Panc1 (cell line): ENCODE results near the gene CDH23. TPM values are rescaled to one million over a fixed set of nuclear protein-coding genes. Genes with fewer than 3 reads are reported as not detected.

Experiments used
- ATAC-seq: fragments of 200-7000 bp; cut with Tn5 transposase; 2 replicates; pipeline ENCODE4 v1.9.1; 2020; ENCODE audit warnings: mild to moderate bottlenecking, moderate library complexity
- BruUV-seq: library from RNA; stranded (reverse); fragments of 400-500 nt; replicated peaks from 2 replicates; lab custom pipeline; 2021; lab: Mats Ljungman, UMichigan
- CTCF ChIA-PET: fragments of 300-600 bp; sonication (Branson Sonifier 250); formaldehyde crosslinking; loops from one replicate; lab custom pipeline; 2022; ENCODE audit warnings: antibody characterized with exemption; lab: Charles Lee
- POLR2A ChIA-PET: fragments of 300-600 bp; sonication (Branson Sonifier 250); formaldehyde crosslinking; loops from one replicate; lab custom pipeline; 2022; ENCODE audit warnings: antibody characterized with exemption; lab: Charles Lee
- DNase-seq: peaks from one replicate; pipeline ENCODE4 v3.0.0-alpha.2; 2010; ENCODE audit warnings: low read depth, low spot score
- H3K27ac ChIP-seq: 2 replicates; pipeline ENCODE4 v1.5.1; 2011; ENCODE audit warnings: mild to moderate bottlenecking, low read length, inconsistent platforms
- H3K27me3 ChIP-seq: fragments of 200-500 bp; sonication (Bioruptor generic); 2 replicates; pipeline ENCODE4 v1.6.0; 2014; ENCODE audit warnings: low read length, inconsistent platforms; ENCODE audit not compliant: control insufficient read depth, insufficient read depth
- H3K36me3 ChIP-seq: fragments of 200-500 bp; sonication (Bioruptor generic); 2 replicates; pipeline ENCODE4 v1.5.1; 2014; ENCODE audit warnings: inconsistent platforms, mild to moderate bottlenecking, low read length, moderate library complexity; ENCODE audit not compliant: control insufficient read depth, insufficient read depth
- H3K4me1 ChIP-seq: 2 replicates; pipeline ENCODE4 v1.5.1; 2011; ENCODE audit warnings: inconsistent platforms, mild to moderate bottlenecking, low read length, moderate library complexity; ENCODE audit not compliant: control insufficient read depth, insufficient read depth
- H3K4me3 ChIP-seq, 2 experiments: 2 replicates each; pipeline ENCODE4 v1.5.1; 2011 to 2012; ENCODE audit warnings: low read depth in 2 of 2, low read length in 2 of 2, mild to moderate bottlenecking in 2 of 2, inconsistent platforms in 1 of 2, moderate library complexity in 1 of 2
- H3K9me3 ChIP-seq: fragments of 200-500 bp; sonication (Bioruptor generic); 2 replicates; pipeline ENCODE4 v1.5.1; 2014; ENCODE audit warnings: low read depth, mild to moderate bottlenecking, inconsistent platforms, low read length, moderate library complexity; ENCODE audit not compliant: control insufficient read depth, insufficient read depth
- POLR2AphosphoS5 ChIP-seq: IDR thresholded peaks from 2 replicates; pipeline ENCODE4 v1.6.1; 2012; ENCODE audit warnings: mild to moderate bottlenecking, low read depth, low read length, moderate library complexity
- SIN3A ChIP-seq: IDR thresholded peaks from 2 replicates; pipeline ENCODE4 v1.6.1; 2012; ENCODE audit warnings: low read depth, mild to moderate bottlenecking, low read length, moderate library complexity, borderline replicate concordance; ENCODE audit not compliant: insufficient read depth
- TCF7L2 ChIP-seq: IDR thresholded peaks from 2 replicates; pipeline ENCODE4 v1.6.1; 2011; ENCODE audit warnings: mild to moderate bottlenecking, low read depth, low read length, inconsistent platforms
- in situ Hi-C: cut with HindIII; loops from 2 replicates; pipeline ENCODE4 v1.10.0; 2016; ENCODE audit warnings: low sequenced_read_pairs, low pct_unique_long_range_greater_than_20kb
- intact Hi-C: fragments of 100-400 bp; cut with micrococcal nuclease; formaldehyde crosslinking; loops from one replicate; pipeline ENCODE4 v1.10.0; 2022; ENCODE audit not compliant: unreplicated experiment
- total RNA-seq: library from RNA; stranded (reverse); gene quantifications from one replicate; pipeline ENCODE4 v1.2.1, GENCODE V29; 2021; ENCODE audit not compliant: unreplicated experiment
- TF ChIP-seq, protein P1 (sequence below), 2 experiments: IDR thresholded peaks; 2 replicates each; pipeline ENCODE4 v1.6.1; 2011 to 2012; ENCODE audit warnings: low read depth in 2 of 2, control low read depth in 1 of 2, low read length in 1 of 2, mild to moderate bottlenecking in 1 of 2, moderate library complexity in 1 of 2; ENCODE audit not compliant: insufficient read depth in 1 of 2
- TF ChIP-seq, protein P2 (sequence below): fragments of 450-650 bp; IDR thresholded peaks from 2 replicates; pipeline ENCODE4 v1.5.1; 2017; ENCODE audit warnings: mild to moderate bottlenecking

Gene CDH23
- total RNA-seq, 1 experiment from 2014 or later = 2.7 TPM

DNA sequence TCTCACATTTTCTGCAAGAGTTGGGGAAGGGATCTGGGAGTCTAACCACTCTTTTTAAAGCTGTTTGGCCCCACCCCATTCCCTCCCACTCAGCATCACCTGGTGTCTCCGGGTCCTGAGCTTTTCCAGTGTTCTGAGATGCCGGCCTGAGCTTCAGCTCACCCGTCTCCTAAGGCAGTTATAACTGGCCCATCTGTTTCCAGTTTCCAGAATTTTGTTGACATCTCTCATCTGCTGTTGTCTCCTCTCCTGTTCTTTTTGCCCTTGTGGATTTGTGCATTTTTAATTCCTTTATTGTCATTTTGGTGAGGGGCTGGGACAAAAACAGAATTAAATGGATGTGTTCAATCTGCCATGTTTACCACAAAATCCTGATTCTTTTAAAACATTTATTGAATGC, 162.3 kb downstream of the CDH23 start:
- in situ Hi-C loops = no loop called here
- ATAC-seq = no peak
- TF ChIP-seq, protein P1, sequence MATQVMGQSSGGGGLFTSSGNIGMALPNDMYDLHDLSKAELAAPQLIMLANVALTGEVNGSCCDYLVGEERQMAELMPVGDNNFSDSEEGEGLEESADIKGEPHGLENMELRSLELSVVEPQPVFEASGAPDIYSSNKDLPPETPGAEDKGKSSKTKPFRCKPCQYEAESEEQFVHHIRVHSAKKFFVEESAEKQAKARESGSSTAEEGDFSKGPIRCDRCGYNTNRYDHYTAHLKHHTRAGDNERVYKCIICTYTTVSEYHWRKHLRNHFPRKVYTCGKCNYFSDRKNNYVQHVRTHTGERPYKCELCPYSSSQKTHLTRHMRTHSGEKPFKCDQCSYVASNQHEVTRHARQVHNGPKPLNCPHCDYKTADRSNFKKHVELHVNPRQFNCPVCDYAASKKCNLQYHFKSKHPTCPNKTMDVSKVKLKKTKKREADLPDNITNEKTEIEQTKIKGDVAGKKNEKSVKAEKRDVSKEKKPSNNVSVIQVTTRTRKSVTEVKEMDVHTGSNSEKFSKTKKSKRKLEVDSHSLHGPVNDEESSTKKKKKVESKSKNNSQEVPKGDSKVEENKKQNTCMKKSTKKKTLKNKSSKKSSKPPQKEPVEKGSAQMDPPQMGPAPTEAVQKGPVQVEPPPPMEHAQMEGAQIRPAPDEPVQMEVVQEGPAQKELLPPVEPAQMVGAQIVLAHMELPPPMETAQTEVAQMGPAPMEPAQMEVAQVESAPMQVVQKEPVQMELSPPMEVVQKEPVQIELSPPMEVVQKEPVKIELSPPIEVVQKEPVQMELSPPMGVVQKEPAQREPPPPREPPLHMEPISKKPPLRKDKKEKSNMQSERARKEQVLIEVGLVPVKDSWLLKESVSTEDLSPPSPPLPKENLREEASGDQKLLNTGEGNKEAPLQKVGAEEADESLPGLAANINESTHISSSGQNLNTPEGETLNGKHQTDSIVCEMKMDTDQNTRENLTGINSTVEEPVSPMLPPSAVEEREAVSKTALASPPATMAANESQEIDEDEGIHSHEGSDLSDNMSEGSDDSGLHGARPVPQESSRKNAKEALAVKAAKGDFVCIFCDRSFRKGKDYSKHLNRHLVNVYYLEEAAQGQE (IDR thresholded peaks at IDR 0.05; ENCODE audit: insufficient read depth in 1 of 2, low read depth in 2 of 2, low read length in 1 of 2) = no peak
- TF ChIP-seq POLR2AphosphoS5 (no peak), SIN3A (no peak), TCF7L2 (no peak)
- TF ChIP-seq, protein P2, sequence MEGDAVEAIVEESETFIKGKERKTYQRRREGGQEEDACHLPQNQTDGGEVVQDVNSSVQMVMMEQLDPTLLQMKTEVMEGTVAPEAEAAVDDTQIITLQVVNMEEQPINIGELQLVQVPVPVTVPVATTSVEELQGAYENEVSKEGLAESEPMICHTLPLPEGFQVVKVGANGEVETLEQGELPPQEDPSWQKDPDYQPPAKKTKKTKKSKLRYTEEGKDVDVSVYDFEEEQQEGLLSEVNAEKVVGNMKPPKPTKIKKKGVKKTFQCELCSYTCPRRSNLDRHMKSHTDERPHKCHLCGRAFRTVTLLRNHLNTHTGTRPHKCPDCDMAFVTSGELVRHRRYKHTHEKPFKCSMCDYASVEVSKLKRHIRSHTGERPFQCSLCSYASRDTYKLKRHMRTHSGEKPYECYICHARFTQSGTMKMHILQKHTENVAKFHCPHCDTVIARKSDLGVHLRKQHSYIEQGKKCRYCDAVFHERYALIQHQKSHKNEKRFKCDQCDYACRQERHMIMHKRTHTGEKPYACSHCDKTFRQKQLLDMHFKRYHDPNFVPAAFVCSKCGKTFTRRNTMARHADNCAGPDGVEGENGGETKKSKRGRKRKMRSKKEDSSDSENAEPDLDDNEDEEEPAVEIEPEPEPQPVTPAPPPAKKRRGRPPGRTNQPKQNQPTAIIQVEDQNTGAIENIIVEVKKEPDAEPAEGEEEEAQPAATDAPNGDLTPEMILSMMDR = no peak
- no peak for DNase-seq
- no peak overlapping the region for H3K27ac ChIP-seq
- ChIA-PET POLR2A (no interaction called here), CTCF (interaction anchor here (0.9 kb wide), 1 partner anchor 12 kb away, joined by 3 read pairs; no protein-coding TSS in a partner anchor)
- peaks cover 10% of the 10 kb centered on the region; the same call in 1 of the 2 replicates for H3K27me3 ChIP-seq
- H3K4me1 ChIP-seq = no peaks in the 10 kb centered on the region
- no TSS peak for BruUV-seq
- H3K9me3 ChIP-seq = no peaks in the 10 kb centered on the region
- no peak overlapping the region for H3K4me3 ChIP-seq
- H3K36me3 ChIP-seq = no peaks in the 10 kb centered on the region
- intact Hi-C loops = no loop called here

DNA sequence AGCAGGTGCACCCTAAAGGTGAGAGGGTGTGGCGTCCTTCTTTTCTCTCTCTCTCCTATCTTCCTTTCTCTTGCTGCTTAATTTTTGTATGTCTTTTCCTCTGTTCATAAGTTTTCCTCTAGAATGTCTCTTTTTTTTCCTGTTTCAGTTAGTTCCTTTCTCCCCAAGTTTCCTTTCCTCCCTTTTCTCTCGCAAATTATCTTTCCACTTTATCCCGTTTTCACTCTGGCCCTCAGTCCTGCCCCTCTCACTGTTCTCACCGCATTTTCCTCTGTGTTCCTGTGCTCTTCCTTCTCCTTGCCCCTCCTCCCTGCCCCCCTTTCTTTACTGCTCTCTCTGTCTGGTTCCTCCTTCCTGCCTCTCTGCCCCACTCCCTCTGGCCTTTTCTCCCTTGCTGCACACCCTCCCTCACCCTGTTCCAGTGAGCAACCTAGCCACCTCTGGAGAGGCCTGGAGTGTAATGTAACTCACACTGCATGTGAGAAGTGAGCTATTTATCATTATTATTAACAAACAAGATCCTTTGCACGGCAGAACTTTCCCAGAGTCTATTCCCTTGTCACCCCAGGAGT, 164.4 kb downstream of the CDH23 start:
- ATAC-seq (no peak; the same call in 1 of the 2 replicates), DNase-seq (no peak)
- Histone ChIP-seq H3K4me1 (no peaks in the 10 kb centered on the region), H3K4me3 (no peak overlapping the region), H3K36me3 (no peaks in the 10 kb centered on the region), H3K27ac (no peak overlapping the region), H3K9me3 (no peaks in the 10 kb centered on the region), H3K27me3 (peaks cover 13% of the 10 kb centered on the region; the same call in 1 of the 2 replicates)
- BruUV-seq = no TSS peak
- TF ChIP-seq POLR2AphosphoS5 = no peak
- TF ChIP-seq, protein P2 = no peak
- in situ Hi-C loops (no loop called here), intact Hi-C loops (no loop called here)
- ChIA-PET CTCF (interaction anchor here (0.7 kb wide), 1 partner anchor 131 kb away, joined by 3 read pairs; no protein-coding TSS in a partner anchor), POLR2A (no interaction called here)
